GM21515 (cell line): ENCODE data around the gene SEL1L3.

Experiments used
- ATAC-seq: cut with Tn5 transposase; IDR thresholded peaks from one replicate; pipeline ENCODE4 v1.9.1; 2021; ENCODE audit not compliant: unreplicated experiment

SEL1L3 gene

GRCh38 chr4:25795566-25796454, 67.0 kb downstream of the SEL1L3 start:
- no peak for ATAC-seq

- no peak for ATAC-seq
Observed at GRCh38 chr4:25795091-25795490, 67.7 kb downstream of the SEL1L3 start.

- no peak for ATAC-seq
Observed at GRCh38 chr4:25792876-25793275, 69.9 kb downstream of the SEL1L3 start.

DNA sequence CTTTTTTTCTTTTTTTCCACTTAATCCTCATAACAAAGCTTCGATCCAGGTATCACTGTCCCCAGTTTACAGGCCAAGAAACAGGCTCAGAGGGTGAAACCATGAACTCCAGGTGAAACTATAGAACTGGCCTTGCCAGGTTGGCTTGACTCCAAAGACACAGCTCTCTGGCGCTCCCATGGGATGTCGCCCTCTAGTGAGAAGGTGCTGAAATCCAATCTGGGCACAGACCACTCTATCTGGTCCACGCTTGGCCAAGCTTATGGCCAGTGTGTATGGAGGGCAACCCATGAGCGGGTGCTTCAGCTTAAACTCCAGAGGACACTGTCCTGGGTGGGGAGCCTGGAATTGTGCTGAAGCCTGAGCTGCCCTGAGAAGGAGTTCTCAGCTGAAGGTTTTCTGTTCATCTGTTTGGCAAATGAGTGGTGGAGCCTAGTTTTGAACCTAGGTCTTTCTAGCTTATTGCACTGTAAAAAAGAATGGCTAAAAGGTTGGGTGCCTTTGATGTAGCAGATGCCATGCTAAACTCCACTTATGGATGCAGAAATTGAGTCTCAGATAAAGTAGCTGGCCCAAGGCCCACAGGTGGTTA, 70.5 kb downstream of the SEL1L3 start:
- ATAC-seq: no peak

- no peak for ATAC-seq
Observed at GRCh38 chr4:25790024-25790423, 72.8 kb downstream of the SEL1L3 start.

- ATAC-seq: no peak
Observed at GRCh38 chr4:25788703-25789238, 74.0 kb downstream of the SEL1L3 start.

GRCh38 chr4:25786497-25787065, 76.2 kb downstream of the SEL1L3 start:
- ATAC-seq: no peak

- no peak for ATAC-seq
Observed at GRCh38 chr4:25783943-25784342, 78.8 kb downstream of the SEL1L3 start.

DNA sequence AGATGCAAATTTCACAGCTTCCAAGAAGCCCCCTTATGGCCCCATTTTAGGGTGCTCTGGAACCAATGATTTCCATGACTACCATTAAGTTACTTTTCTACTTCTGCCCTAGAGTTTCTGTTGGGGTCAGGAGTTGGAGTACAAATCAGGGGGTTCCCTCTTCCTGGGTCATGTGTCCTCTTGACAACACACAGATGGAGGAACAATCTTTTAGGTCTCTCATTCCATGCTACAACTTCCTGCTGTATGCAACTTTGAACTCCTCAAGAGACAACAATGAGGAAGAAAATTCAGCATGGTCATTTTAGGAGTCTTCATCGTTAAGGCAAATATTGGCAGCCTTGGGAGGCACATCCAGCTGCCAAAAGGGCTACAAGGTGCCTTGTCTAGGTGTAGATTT, 79.7 kb downstream of the SEL1L3 start:
- ATAC-seq: no peak

DNA sequence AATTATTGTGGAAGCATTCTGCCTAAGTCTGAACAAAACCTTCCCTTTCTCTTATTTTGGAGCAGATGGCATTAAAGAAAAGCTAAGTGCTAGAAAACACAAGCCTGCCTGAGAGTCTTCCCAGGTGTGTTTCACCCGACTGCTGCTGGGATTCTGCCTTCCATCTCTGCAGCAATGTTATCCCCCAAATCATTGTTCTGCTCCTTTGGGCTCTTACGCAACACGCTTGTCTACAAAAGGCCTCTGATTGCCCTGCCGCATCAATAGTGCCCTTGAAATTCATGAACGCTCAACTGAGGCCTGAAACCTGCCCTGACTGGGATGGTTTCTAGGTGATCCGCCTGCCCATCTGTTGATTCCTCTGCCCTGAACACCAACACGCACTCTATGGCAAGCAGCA, 80.3 kb downstream of the SEL1L3 start:
- ATAC-seq: no peak

- no peak for ATAC-seq
Observed at GRCh38 chr4:25779021-25779420, 83.8 kb downstream of the SEL1L3 start.

DNA sequence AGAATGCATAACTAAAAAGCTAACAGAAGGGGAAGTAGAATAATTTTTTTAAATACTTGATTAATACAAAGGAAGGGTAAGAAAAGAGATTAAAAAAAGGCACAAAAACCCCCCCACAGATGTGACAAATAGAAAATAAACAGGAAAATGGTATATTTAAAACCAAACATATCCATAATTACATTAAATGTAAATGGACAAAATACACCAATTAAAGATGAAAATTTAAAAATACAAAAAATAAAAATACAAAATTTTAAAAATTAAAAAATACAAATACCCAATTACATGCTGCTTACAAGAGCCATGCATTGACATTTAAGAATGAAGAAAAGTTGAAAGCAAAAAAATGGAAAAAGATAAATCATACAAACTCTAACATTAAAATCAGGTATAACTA, 86.0 kb downstream of the SEL1L3 start:
- ATAC-seq: no peak

- no peak for ATAC-seq
Observed at GRCh38 chr4:25775166-25775565, 87.6 kb downstream of the SEL1L3 start.

GRCh38 chr4:25773358-25773757, 89.4 kb downstream of the SEL1L3 start:
- ATAC-seq: no peak

- ATAC-seq: no peak
Observed at GRCh38 chr4:25771672-25772071, 91.1 kb downstream of the SEL1L3 start.

- no peak for ATAC-seq
Observed at GRCh38 chr4:25770847-25771246, 91.9 kb downstream of the SEL1L3 start.

- ATAC-seq: no peak
Observed at GRCh38 chr4:25769251-25769650, 93.5 kb downstream of the SEL1L3 start.

DNA sequence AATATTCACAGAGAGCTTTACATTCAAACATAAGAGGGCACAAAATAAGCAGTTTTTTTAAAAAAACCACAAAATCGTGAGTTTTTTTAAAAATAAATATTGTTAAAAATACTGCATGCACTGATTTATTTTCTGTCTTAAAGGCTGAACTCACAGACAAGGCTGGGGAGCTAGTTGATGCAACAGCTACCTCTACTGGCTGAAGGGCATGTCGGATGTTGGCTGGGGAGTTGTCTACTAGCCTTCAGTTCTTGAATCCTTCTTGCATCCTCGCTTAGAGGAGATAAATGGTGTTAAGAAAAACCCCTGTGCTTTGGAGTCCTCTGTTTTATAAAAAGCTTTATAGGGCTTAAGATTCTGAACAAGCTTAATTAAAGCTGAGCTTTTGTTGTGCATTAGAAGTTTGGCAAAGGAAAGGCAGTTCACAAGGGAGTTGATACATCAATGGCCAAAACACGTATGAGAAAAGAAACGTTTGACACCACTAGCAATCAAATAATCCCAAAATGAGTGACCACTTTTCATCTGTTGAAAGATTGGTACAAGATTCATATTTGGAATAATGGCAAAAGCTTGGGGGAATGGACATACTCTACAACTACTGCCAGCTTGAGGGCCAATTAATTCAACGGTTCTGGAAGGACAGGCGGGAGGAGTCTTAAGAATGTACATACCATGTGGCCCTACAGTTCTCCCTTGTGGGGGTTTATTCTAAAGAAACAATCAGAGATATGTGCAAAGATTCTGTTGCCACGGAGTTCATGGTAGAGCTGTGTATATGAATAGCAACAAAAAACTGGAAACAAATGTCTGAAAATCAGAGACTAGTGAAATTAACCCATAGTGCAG, 94.7 kb downstream of the SEL1L3 start:
- no peak for ATAC-seq

GRCh38 chr4:25760518-25761157, 102.2 kb downstream of the SEL1L3 start:
- no peak for ATAC-seq

- no peak for ATAC-seq
Observed at GRCh38 chr4:25760048-25760447, 102.7 kb downstream of the SEL1L3 start.

DNA sequence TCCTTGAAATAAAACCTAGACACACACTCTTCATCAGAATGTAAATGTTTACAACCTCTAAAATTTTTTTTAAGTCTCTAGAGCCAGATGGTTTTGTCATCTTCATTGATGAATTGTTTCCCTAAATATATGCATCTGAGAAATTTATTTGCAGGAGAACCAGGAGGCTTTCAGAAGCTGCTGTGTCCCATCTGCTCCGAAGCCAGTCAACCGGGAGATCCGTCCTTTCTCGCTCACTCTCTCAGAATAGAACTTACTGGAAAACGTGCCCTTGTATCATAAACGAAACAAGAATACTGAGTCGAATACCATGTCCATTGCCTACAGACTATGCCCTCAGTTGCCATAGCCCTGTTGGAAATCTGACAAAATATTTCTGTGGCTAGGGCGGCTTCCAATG, 103.7 kb downstream of the SEL1L3 start:
- no peak for ATAC-seq
